Measurements from ENCODE around the gene INPP5J.

The INPP5J gene

DNA sequence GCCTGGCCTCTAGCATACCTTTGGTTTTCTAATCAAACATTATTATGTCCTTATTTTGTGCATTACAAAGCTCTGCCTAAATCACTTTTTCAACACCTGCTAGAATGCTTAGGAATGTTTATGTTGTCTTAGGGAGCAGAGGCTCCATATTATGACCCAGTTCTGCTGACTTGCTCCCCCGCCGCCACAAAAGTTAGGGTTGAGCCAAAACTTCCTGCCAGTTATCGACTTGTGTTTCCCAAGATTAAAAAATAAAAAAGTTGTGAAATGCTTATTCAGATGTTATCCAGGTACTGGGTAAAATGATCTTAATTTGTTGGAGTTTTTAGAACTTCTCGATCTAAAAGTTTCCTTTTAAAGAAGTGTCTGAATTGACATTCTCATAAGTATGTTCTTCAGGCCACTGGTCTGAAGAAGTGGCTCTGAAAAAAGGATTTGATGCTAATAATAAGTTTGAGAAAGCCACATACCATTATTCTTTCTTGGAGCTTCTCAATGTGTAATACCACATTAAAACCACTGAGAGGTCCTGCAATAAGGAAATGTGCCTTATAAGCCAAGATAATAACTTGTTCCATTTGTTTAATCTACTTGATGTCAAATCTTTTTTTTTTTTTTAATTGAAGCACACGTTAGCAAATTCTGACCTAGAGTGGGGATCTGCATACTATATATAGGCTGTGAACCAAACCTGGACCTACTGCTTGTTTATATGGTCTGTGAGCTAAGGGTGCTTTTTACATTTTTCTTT lies 39.4 kb downstream of the INPP5J start:
- TF ChIP-seq GATA2 (IDR thresholded peaks at IDR 0.05; ENCODE audit: low read depth, low read length): no peak
- no peak for TF ChIP-seq GATA3 (IDR thresholded peaks at IDR 0.05; ENCODE audit: low read depth, low read length)

DNA sequence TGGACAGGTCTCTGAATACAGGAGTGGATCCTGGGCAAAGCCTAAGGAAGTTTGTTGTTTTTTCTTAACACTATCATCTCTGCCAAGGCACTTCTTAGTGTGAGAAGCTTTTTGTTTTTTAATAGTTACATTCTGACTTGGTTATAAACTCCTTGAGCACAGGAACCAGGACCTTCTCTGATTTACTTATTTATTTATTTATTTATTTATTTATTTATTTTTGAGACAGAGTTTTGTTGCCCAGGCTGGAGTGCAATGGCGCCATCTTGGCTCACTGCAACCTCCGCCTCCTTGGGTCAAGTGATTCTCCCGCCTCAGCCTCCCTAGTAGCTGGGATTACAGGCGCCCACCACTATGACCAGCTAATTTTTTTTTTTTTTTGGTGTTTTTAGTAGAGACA lies 48.2 kb downstream of the INPP5J start:
- TF ChIP-seq GATA2 (IDR thresholded peaks at IDR 0.05; ENCODE audit: low read depth, low read length) (no peak), GATA3 (IDR thresholded peaks at IDR 0.05; ENCODE audit: low read depth, low read length) (no peak)

DNA sequence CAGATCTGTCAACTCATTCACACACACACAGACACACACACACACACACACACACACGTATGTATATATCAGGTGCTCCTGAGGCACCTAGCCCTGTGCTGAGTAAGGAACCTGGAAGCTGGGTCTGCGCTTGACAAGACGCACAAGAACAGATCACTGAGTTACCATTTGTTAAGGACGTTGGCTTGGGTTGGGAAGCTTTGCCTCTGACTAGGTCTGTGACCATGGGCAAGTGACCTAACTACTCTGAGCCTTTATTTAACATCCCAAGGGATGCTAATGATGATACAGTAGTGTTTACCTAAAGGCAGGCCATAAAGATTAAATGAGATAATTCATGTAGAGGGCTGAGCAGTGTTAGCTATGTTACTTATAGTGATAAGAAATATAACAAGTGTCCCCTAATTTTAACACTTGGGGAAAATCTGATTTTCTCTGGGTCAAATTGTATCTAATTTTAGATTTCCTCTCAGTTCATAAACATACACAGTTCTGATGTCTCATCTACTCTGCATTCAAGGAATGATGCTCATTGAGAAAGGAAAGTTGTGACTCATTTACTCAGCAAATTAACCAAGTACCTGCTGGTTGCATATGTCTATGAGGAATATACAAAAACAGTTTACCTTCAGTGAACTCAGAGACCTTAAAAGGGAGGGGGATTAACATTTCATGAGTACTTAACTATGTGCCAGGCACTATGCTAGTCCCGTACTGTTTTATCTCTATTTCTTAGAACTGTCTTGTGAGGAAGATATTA lies 50.8 kb downstream of the INPP5J start:
- TF ChIP-seq GATA3 (IDR thresholded peaks at IDR 0.05; ENCODE audit: low read depth, low read length) (no peak), GATA2 (IDR thresholded peaks at IDR 0.05; ENCODE audit: low read depth, low read length) (no peak)

DNA sequence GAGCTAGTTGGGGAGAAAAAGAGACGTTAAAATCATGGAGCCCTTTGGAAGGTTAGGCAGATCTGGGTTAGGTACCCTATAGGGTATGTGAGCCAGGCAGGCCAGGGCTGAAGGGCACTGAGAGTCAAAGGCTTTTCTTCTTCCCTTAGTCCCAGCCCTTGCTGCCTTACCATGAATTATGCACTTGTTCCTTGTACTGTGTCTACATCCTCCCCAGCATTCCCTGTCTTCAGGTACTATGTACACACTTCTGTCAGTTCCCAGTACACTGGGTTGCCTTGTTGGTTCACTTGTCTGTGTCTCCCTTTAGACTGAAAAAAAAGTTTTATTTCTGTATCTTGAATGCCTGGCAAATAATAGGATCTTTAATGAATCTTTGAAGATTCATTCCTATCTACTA lies 54.2 kb downstream of the INPP5J start:
- TF ChIP-seq GATA2 (IDR thresholded peaks at IDR 0.05; ENCODE audit: low read depth, low read length): no peak
- no peak for TF ChIP-seq GATA3 (IDR thresholded peaks at IDR 0.05; ENCODE audit: low read depth, low read length)

DNA sequence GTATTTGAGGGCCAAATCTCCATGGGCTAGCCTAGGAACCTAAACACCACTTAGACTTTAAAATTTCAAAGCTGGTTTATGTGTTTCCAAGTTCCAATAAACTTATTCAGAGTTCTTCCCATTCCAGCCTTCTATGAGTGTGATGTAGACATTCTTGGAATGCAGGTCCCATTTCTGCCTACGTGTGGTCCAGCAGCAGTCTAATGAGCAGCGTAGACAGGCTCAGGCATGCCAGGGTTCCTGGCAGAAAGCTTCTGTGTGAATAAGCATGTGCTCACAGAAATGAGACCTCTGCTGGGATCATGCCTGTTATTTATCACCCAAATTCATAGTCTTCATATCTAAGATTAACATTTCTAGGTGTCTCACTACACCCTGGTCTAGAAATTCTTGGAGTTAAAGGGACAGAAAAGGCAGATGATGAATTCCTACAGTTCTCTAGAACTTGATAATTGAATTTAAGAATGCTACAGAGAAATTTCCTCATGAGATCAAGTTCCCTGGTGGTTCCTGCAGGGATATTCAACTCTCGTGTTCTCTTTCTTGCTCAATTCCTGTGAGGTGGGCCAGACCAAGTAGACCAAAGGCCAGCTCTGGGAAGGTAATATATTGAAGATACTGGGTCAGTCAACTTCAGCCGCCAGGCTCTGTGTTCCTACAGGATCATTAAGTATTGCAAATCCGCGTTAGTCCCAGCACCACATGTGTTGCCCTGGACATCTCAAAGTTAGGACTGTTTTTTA lies 54.8 kb downstream of the INPP5J start:
- TF ChIP-seq GATA3 (IDR thresholded peaks at IDR 0.05; ENCODE audit: low read depth, low read length): no peak
- no peak for TF ChIP-seq GATA2 (IDR thresholded peaks at IDR 0.05; ENCODE audit: low read depth, low read length)

DNA sequence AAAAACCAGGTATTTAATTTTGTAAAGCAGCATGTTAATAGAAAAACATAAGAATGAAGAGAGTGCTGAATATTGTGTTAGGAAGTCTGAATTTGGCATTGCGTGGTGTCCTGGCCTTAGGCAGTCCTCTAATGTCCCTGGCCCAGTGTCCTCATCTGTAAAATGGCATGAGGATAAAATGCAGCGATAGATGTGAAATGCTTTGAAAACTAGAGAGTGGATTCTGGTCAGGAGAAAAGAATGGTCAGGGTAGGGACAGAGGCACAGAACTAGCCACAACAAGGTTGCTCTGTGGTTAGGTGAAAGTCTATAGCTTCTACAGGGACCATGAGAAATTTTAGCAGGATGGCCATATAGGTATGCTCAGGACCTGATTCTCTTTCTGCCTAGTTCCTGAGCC lies 56.1 kb downstream of the INPP5J start:
- TF ChIP-seq GATA3 (IDR thresholded peaks at IDR 0.05; ENCODE audit: low read depth, low read length) (no peak), GATA2 (IDR thresholded peaks at IDR 0.05; ENCODE audit: low read depth, low read length) (no peak)

DNA sequence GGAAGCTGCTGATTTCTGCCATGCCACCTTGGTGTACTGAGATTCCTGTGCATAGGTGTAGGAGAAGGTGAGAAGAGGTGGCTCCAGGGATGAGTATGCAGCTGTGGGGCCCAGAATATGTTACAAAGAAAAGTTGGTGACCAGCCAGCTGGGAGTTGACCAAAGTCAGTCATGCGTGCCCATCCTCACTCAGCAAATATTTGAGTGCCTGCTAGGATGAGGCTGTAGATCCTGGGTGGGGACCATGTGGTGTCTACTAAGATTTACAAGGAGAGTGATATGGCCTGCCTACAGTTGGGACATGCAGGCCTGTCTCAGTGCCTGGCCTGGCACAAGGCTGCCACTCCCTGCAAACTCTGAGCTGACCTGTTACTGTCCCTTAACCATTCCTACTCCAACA lies 56.6 kb downstream of the INPP5J start:
- TF ChIP-seq GATA2 (IDR thresholded peaks at IDR 0.05; ENCODE audit: low read depth, low read length): no peak
- no peak for TF ChIP-seq GATA3 (IDR thresholded peaks at IDR 0.05; ENCODE audit: low read depth, low read length)

DNA sequence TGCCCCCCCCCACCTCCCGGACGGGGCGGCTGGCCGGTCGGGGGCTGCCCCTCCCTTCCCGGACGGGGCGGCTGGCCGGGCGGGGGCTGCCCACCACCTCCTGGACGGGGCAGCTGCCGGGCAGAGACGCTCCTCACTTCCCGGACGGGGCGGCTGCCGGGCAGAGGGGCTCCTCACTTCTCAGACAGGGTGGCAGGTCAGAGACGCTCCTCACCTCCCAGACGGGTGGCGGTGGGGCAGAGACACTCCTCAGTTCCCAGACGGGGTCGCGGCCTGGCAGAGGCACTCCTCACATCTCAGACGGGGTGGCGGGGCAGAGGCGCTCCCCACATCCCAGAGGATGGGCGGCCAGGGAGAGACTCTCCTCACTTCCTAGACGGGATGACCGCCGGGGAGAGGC lies 61.2 kb downstream of the INPP5J start:
- TF ChIP-seq GATA2 (IDR thresholded peaks at IDR 0.05; ENCODE audit: low read depth, low read length) (no peak), GATA3 (IDR thresholded peaks at IDR 0.05; ENCODE audit: low read depth, low read length) (no peak)

All from SH-SY5Y (cell line).